ENCODE data around the gene CXCL17. TPM values are rescaled to one million over a fixed set of nuclear protein-coding genes. Genes with fewer than 3 reads are reported as not detected.

The CXCL17 gene
- total RNA-seq, 1 donor from 2014 or later, result 150 TPM

- Histone ChIP-seq H3K4me3 (no peak overlapping the region), H3K4me1 (peaks cover 7% of the 10 kb centered on the region), H3K27me3 (no peaks in the 10 kb centered on the region), H3K36me3 (no peaks in the 10 kb centered on the region), H3K27ac (no peak overlapping the region), H3K9me3 (no peaks in the 10 kb centered on the region)
- TF ChIP-seq CTCF (IDR thresholded peaks at IDR 0.05), result no peak
- DNase-seq (no peak), ATAC-seq (no peak)
- intact Hi-C loops (cut with DNase I), result no loop called here
Measured at GRCh38 chr19:42475366-42475765, 32.6 kb upstream of the CXCL17 start.

DNA sequence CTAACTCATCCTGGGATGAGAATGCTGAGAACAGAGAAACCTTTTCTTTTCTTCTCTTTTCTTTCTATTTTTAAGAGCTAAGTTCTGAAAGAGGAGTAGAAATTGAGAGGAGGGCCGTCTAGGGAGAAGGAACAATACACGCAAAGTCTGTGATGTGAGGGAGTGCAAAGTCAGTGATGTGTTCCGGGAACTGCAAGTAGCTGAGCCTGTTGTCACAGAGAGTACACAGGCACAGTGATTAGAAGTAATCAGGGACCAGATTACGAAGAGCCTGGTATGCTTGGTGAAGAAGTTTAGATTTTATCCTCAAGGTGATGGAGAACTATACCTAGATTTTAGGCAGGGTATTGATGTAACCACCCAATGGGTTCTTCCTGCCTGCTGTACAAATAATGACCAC lies 32.0 kb upstream of the CXCL17 start:
- Histone ChIP-seq H3K4me3 (no peak overlapping the region), H3K36me3 (no peaks in the 10 kb centered on the region), H3K9me3 (no peaks in the 10 kb centered on the region), H3K27ac (no peak overlapping the region), H3K4me1 (peaks cover under 1% of the 10 kb centered on the region), H3K27me3 (no peaks in the 10 kb centered on the region)
- no peak for DNase-seq
- intact Hi-C loops (cut with DNase I), result no loop called here
- no peak for TF ChIP-seq CTCF (IDR thresholded peaks at IDR 0.05)
- ATAC-seq, result no peak

DNA sequence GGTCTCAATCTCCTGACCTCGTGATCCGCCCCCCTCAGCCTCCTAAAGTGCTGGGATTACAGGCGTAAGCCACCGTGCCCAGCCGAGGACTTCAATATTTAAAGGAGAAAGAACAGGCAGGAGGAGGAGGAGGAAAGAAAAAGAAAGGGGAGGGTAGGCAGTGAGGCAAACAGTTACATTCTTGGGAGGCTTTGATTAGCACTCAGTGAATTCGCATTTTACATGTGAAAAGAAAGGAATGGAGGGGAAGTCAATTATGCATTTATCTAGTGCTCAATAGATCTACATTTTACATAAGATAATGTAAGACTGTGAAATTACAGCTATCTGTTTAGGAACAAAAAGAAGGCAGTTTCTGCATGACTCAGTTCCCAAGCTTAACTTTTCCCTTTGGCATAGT lies 30.9 kb upstream of the CXCL17 start:
- intact Hi-C loops (cut with DNase I), result no loop called here
- no peaks in the 10 kb centered on the region for H3K36me3 ChIP-seq
- H3K27ac ChIP-seq, result no peak overlapping the region
- DNase-seq, result no peak
- no peaks in the 10 kb centered on the region for H3K9me3 ChIP-seq
- H3K4me3 ChIP-seq, result no peak overlapping the region
- TF ChIP-seq CTCF (IDR thresholded peaks at IDR 0.05), result no peak
- ATAC-seq, result no peak
- no peaks in the 10 kb centered on the region for H3K4me1 ChIP-seq
- no peaks in the 10 kb centered on the region for H3K27me3 ChIP-seq

GRCh38 chr19:42472402-42473147 lies 29.8 kb upstream of the CXCL17 start:
- ATAC-seq (no peak), DNase-seq (no peak)
- intact Hi-C loops (cut with DNase I), result no loop called here
- Histone ChIP-seq H3K4me3 (no peak overlapping the region), H3K9me3 (no peaks in the 10 kb centered on the region), H3K4me1 (no peaks in the 10 kb centered on the region), H3K27ac (no peak overlapping the region), H3K36me3 (no peaks in the 10 kb centered on the region), H3K27me3 (no peaks in the 10 kb centered on the region)
- TF ChIP-seq CTCF (IDR thresholded peaks at IDR 0.05), result no peak

DNA sequence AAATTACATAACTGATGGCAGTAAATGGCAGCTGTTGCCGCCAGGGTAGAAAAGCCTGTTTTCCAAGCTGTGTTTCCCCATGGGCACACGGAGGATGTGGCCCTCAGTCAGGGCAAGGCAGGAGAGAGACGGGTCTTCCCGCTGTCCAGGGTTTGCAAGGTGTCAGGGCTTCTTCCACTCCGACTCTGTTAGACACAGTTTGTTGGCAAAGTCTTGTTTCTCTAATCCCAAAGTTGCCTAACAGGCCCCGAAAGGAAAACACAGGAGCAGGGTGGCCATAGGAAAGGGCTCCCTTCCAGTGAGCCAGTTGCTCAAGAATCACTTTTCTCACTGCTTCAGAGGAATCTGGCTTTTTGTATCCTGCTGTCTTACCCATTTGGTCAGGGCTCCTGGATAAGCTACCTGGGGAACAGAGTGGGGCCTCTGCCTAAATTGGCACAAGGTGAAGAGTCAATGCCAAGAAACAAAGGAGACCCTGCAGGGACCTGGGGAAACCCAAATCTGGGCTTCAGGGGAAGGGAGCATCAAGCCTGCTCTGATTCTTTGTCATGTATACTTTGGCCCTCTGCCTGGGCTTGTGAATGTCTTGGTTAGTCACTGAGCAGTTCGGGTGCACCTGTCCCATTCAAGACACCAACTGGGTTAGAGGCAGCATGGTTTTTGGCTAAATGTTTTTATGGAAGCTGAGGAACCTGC lies 29.0 kb upstream of the CXCL17 start:
- intact Hi-C loops (cut with DNase I), result no loop called here
- ATAC-seq (peak; percentile 23), DNase-seq (no peak)
- no peaks in the 10 kb centered on the region for H3K9me3 ChIP-seq
- no peak for TF ChIP-seq CTCF (IDR thresholded peaks at IDR 0.05)
- no peaks in the 10 kb centered on the region for H3K4me1 ChIP-seq
- H3K4me3 ChIP-seq, result no peak overlapping the region
- no peaks in the 10 kb centered on the region for H3K27me3 ChIP-seq
- no peak overlapping the region for H3K27ac ChIP-seq
- H3K36me3 ChIP-seq, result no peaks in the 10 kb centered on the region
